Measurements from ENCODE around the gene THAP8. TPM values are rescaled to one million over a fixed set of nuclear protein-coding genes. Genes with fewer than 3 reads are reported as not detected.

The THAP8 gene
- total and polyA plus RNA-seq, 10 of the 15 experiments (the other 5 are each of a cell fraction or from before 2014, with no cell fraction given): 0.24 to 4.4 (median 2.6) TPM

DNA sequence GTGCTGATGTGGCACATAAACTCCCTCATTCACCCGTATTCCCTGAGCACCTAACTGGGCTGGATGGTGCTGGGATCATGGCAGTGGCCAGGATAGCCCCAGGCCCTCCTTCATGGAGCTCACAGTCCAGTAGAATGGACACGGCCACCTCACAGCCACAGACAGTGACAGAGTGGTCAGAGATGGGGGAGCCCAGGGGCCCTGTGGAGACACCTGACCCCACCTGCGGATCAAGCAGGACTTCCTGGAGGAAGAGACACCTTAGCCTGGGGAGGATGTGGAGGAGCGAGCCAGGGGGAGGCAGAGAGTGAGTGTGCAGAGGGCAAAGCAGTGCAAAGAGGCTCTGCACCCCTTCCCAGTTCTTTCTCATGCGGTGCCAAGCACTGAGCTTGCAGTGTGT, 35.8 kb upstream of the THAP8 start:
- Histone ChIP-seq H4K20me1 (ENCODE audit: control insufficient read depth, insufficient read depth) (no peaks in the 10 kb centered on the region), H3K27me3 (replicated peaks in 1 of 2; ENCODE audit: control insufficient read depth in 2 of 2, insufficient read depth in 2 of 2, low read length in 1 of 2) (no peaks in the 10 kb centered on the region), H3K27ac (ENCODE audit: control insufficient read depth, insufficient read depth) (no peak overlapping the region), H3K9ac (ENCODE audit: control insufficient read depth, insufficient read depth, low read length) (no peak overlapping the region), H3K4me1 (ENCODE audit: control insufficient read depth, insufficient read depth, low read length) (peaks cover 13% of the 10 kb centered on the region), H3K79me2 (ENCODE audit: control insufficient read depth, insufficient read depth, low read length) (no peaks in the 10 kb centered on the region), H3K36me3 (ENCODE audit: control insufficient read depth in 2 of 2, insufficient read depth in 2 of 2, low read length in 1 of 2) (peaks cover 4 to 36% of the 10 kb centered on the region in 2 experiments), H3K9me3 (replicated peaks; ENCODE audit: control insufficient read depth, insufficient read depth, low read length) (no peaks in the 10 kb centered on the region), H3K4me2 (ENCODE audit: control insufficient read depth, insufficient read depth) (no peak overlapping the region), H3K4me3 (no peak overlapping the region), H2AFZ (ENCODE audit: control insufficient read depth, low read depth, low read length) (no peak overlapping the region)
- CTCF ChIA-PET: no interaction called here
- FAIRE-seq (no peak), DNase-seq (ENCODE audit: low read depth, low spot score) (no peak), ATAC-seq (no peak)
- POLR2A ChIA-PET: no interaction called here
- SMC1A ChIA-PET (ENCODE audit: uncharacterized antibody, unreplicated experiment): no interaction called here
- intact Hi-C loops (cut with micrococcal nuclease; ENCODE audit: unreplicated experiment) (no loop called here), in situ Hi-C loops (cut with MboI) (no loop called here)
- no peak for TF ChIP-seq IKZF2 (IDR thresholded peaks at IDR 0.05)
- RAD21 ChIA-PET (ENCODE audit: unreplicated experiment): no interaction called here
- no TSS peak for BruUV-seq (replicated peaks)
- 96% methylated on average over 5 of the region's 5 CpGs for WGBS (ENCODE audit: insufficient coverage, insufficient replicate concordance, low lambda C conversion rate, missing lambda C conversion rate)

DNA sequence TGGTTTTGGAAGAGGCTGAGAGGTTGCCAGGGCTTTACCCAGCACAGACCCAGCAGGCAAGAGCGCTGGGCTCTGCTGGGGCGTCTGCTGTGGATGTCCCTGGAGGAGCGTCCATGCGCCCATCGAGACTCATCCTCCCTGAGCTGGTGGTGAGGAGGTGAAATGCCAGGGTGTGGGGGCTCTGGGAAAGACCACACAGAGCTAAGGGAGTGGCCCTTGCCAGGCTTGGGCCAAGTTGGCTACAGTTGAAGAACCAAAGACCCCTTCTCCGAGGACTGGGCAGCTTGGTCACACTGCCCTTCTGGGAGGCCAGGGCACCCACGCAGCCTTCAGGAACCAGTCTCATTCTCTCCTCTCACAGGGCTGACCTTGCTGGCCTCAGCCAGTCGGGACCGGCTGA, 32.2 kb upstream of the THAP8 start:
- ChIA-PET CTCF (no interaction called here), SMC1A (ENCODE audit: uncharacterized antibody, unreplicated experiment) (no interaction called here), POLR2A (interaction anchor here (0.5 to 0.6 kb wide), 2 partner anchors 12 to 30 kb away, joined by 3 read pairs; no protein-coding TSS in a partner anchor), RAD21 (ENCODE audit: unreplicated experiment) (no interaction called here)
- Histone ChIP-seq H3K4me1 (ENCODE audit: control insufficient read depth, insufficient read depth, low read length) (no peaks in the 10 kb centered on the region), H3K27me3 (replicated peaks in 1 of 2; ENCODE audit: control insufficient read depth in 2 of 2, insufficient read depth in 2 of 2, low read length in 1 of 2) (no peaks in the 10 kb centered on the region), H3K9me3 (replicated peaks; ENCODE audit: control insufficient read depth, insufficient read depth, low read length) (no peaks in the 10 kb centered on the region), H3K79me2 (ENCODE audit: control insufficient read depth, insufficient read depth, low read length) (no peaks in the 10 kb centered on the region), H2AFZ (ENCODE audit: control insufficient read depth, low read depth, low read length) (no peak overlapping the region), H3K36me3 (ENCODE audit: control insufficient read depth in 2 of 2, insufficient read depth in 2 of 2, low read length in 1 of 2) (peaks cover 23 to 47% of the 10 kb centered on the region in 2 experiments; a peak in 3 of 4 replicates), H3K9ac (ENCODE audit: control insufficient read depth, insufficient read depth, low read length) (no peak overlapping the region), H4K20me1 (ENCODE audit: control insufficient read depth, insufficient read depth) (no peaks in the 10 kb centered on the region), H3K4me3 (no peak overlapping the region), H3K27ac (ENCODE audit: control insufficient read depth, insufficient read depth) (no peak overlapping the region), H3K4me2 (ENCODE audit: control insufficient read depth, insufficient read depth) (no peak overlapping the region)
- DNase-seq (ENCODE audit: low read depth, low spot score) (no peak), FAIRE-seq (no peak), ATAC-seq (no peak)
- intact Hi-C loops (cut with micrococcal nuclease; ENCODE audit: unreplicated experiment): no loop called here
- in situ Hi-C loops (cut with MboI): no loop called here
- no TSS peak for BruUV-seq (replicated peaks)
- WGBS (ENCODE audit: insufficient coverage, insufficient replicate concordance, low lambda C conversion rate, missing lambda C conversion rate): 99% methylated on average over 9 of the region's 9 CpGs
- TF ChIP-seq WRNIP1 (IDR thresholded peaks at IDR 0.05; ENCODE audit: borderline replicate concordance, low read depth, low read length) (no peak), STAT3 (IDR thresholded peaks at IDR 0.05; ENCODE audit: low read depth, low read length) (no peak), KDM1A (IDR thresholded peaks at IDR 0.05; ENCODE audit: borderline replicate concordance) (no peak)
